ENCODE results near the gene ANKHD1. TPM values are rescaled to one million over a fixed set of nuclear protein-coding genes. Genes with fewer than 3 reads are reported as not detected.

Gene ANKHD1
- total and polyA plus RNA-seq, 9 of the 15 experiments (the other 6 are each of a cell fraction or from before 2014, with no cell fraction given): 38.9 to 138 (median 78.7) TPM

- TF ChIP-seq ZBTB40 (IDR thresholded peaks at IDR 0.05) (no peak), ZBTB40 (CRISPR knock-in tag; IDR thresholded peaks at IDR 0.05) (no peak), ID3 (CRISPR knock-in tag; IDR thresholded peaks at IDR 0.05) (no peak), ID3 (tag; IDR thresholded peaks at IDR 0.05) (no peak), ZNF224 (CRISPR knock-in tag; IDR thresholded peaks at IDR 0.05) (no peak), ZNF280A (IDR thresholded peaks at IDR 0.05; ENCODE audit: low read depth, partially characterized antibody) (no peak), PRPF4 (IDR thresholded peaks at IDR 0.05; ENCODE audit: insufficient read depth, low read depth, low read length, poor library complexity, severe bottlenecking) (no peak), MCM3 (IDR thresholded peaks at IDR 0.05) (no peak), IRF1 (CRISPR knock-in tag; IDR thresholded peaks at IDR 0.05; ENCODE audit: borderline replicate concordance) (no peak), VEZF1 (CRISPR knock-in tag; IDR thresholded peaks at IDR 0.05) (no peak)
These were observed 833 bp downstream of the ANKHD1 start (continued) for GRCh38 chr5:140402258-140403074.
